ENCODE measurements around the gene OR1F1.

GRCh38 chr16:3155181-3155580 is 32.8 kb upstream of the OR1F1 start:
- TF ChIP-seq CTCF (IDR thresholded peaks at IDR 0.05) (no peak), POLR2A (IDR thresholded peaks at IDR 0.05) (no peak)
